Measurements from ENCODE around the gene DLGAP4. TPM values are rescaled to one million over a fixed set of nuclear protein-coding genes. Genes with fewer than 3 reads are reported as not detected.

DLGAP4 gene
- total and polyA plus RNA-seq, 8 donors = 15.1 to 92.2 (median 33.5) TPM

GRCh38 chr20:36366623-36367369 lies 60.7 kb downstream of the DLGAP4 start:
- no peaks in the 10 kb centered on the region for H3K9me3 ChIP-seq
- H3K36me3 ChIP-seq = no peaks in the 10 kb centered on the region
- 71 to 82% (median 80%) methylated on average over 13 to 16 of the region's 16 CpGs for WGBS, 5 donors
- H3K4me3 ChIP-seq = no peak overlapping the region
- peaks cover 0 to 44% (median 10%) of the 10 kb centered on the region in 3 donors for H3K27me3 ChIP-seq
- intact Hi-C loops (cut with DNase I; ENCODE audit: low total_unique reads) = no loop called here
- no peak for DNase-seq
- H3K27ac ChIP-seq = no peak overlapping the region
- no peaks in the 10 kb centered on the region for H3K4me1 ChIP-seq
- TF ChIP-seq EP300 (IDR thresholded peaks at IDR 0.05) = no peak
- no peak for TF ChIP-seq POLR2AphosphoS5 (IDR thresholded peaks at IDR 0.05)
- no peak for TF ChIP-seq POLR2A (IDR thresholded peaks at IDR 0.05)
- TF ChIP-seq CTCF (IDR thresholded peaks at IDR 0.05) = no peak

- H3K27me3 ChIP-seq = peaks cover 0 to 49% (median 10%) of the 10 kb centered on the region in 3 donors
- DNase-seq = no peak
- no peaks in the 10 kb centered on the region for H3K4me1 ChIP-seq
- 82 to 92% (median 88%) methylated on average over 3 to 4 of the region's 4 CpGs for WGBS, 5 donors
- H3K9me3 ChIP-seq = no peaks in the 10 kb centered on the region
- intact Hi-C loops (cut with DNase I; ENCODE audit: low total_unique reads) = no loop called here
- H3K27ac ChIP-seq = no peak overlapping the region
- TF ChIP-seq POLR2A (IDR thresholded peaks at IDR 0.05) = no peak
- H3K36me3 ChIP-seq = no peaks in the 10 kb centered on the region
- H3K4me3 ChIP-seq = no peak overlapping the region
These were observed 61.2 kb downstream of the DLGAP4 start for GRCh38 chr20:36367370-36367745.

GRCh38 chr20:36367907-36368799 lies 62.0 kb downstream of the DLGAP4 start:
- no peaks in the 10 kb centered on the region for H3K4me1 ChIP-seq
- no peak overlapping the region for H3K27ac ChIP-seq
- peaks cover 0 to 50% (median 10%) of the 10 kb centered on the region in 3 donors for H3K27me3 ChIP-seq
- DNase-seq = no peak
- no peaks in the 10 kb centered on the region for H3K36me3 ChIP-seq
- H3K9me3 ChIP-seq = no peaks in the 10 kb centered on the region
- intact Hi-C loops (cut with DNase I; ENCODE audit: low total_unique reads) = no loop called here
- 31 to 50% (median 45%) methylated on average over 9 to 12 of the region's 12 CpGs for whole genome bisulfite sequencing, 5 donors
- H3K4me3 ChIP-seq = no peak overlapping the region
- TF ChIP-seq CTCF (IDR thresholded peaks at IDR 0.05) (no peak), POLR2A (IDR thresholded peaks at IDR 0.05) (no peak), POLR2AphosphoS5 (IDR thresholded peaks at IDR 0.05) (no peak), EP300 (IDR thresholded peaks at IDR 0.05) (no peak)

- no peak for TF ChIP-seq POLR2AphosphoS5 (IDR thresholded peaks at IDR 0.05)
- no peak for TF ChIP-seq CTCF (IDR thresholded peaks at IDR 0.05)
- no peak for TF ChIP-seq POLR2A (IDR thresholded peaks at IDR 0.05)
- no peak for TF ChIP-seq EP300 (IDR thresholded peaks at IDR 0.05)
- Histone ChIP-seq H3K36me3 (no peaks in the 10 kb centered on the region), H3K27ac (no peak overlapping the region), H3K27me3 (peaks cover 0 to 49% (median 10%) of the 10 kb centered on the region in 3 donors), H3K4me1 (no peaks in the 10 kb centered on the region), H3K9me3 (no peaks in the 10 kb centered on the region), H3K4me3 (no peak overlapping the region)
- DNase-seq = no peak
- intact Hi-C loops (cut with DNase I; ENCODE audit: low total_unique reads) = no loop called here
- 82 to 92% (median 85%) methylated on average over 14 of the region's 14 CpGs for WGBS, 5 donors
These were observed 62.7 kb downstream of the DLGAP4 start for GRCh38 chr20:36368869-36369268.

All from stomach (tissue), 9 donors.